Fibroblast of skin of abdomen (primary cell): Measurements from ENCODE around the gene ELP6.
"Not testable (repeated sequence)": the region's sequence is repeated elsewhere in the genome, so short reads cannot be mapped to it uniquely, and the experiment has no call there.

Experiments used
- DNase-seq: peaks from one replicate; pipeline ENCODE4 v3.0.0-alpha.2; 2013

The ELP6 gene

DNA sequence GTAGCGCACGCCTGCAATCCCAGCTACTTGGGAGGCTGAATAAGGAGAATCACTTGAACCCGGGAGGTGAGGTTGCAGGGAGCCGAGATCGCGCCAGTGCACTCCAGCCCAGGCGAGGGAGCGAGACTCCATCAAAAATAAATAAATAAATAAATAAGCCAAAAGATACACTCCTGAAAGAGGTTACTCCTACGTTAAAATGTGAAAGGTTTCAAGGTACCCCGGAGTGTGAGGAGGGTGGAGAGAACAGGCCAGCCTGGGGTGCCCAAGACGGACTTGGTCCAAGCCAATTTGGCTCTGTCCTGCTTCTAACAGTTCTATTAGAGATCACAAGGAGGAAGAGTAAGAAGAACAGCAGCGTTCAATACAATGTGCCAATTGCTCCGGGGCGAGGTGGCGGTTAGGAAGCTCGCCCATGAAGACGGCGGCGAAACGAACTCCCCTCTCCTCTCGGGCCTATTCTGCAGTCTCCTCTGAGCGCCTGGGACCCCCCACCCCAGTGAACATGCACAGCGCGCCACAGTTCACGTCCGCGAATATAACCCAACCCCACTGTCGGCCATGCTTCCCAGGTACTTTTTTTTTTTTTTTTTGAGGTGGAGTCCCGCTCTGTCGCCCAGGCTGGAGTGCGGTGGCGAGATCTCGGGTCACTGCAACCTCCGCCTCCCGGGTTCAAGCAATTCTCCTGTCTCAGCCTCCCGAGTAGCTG lies 942 bp downstream of the ELP6 start:
- DNase-seq: peak; percentile 14

DNA sequence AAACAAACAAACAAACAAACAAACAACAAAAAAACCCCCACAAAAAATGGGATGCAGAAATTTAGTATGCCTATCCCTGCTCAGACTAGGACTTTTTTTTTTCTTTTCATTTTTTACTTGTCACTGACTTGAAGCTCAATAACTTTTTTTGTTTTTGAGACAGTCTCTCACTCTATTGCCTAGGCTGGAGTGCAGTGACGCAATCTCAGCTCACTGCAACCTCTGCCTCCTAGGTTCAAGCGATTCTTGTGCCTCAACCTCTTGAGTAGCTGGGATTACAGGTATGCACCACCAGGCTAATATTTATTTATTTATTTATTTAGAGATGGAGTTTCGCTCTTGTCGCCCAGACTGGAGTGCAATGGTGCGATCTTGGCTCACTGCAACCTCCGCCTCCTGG lies 8.2 kb downstream of the ELP6 start:
- not testable (repeated sequence) for DNase-seq

DNA sequence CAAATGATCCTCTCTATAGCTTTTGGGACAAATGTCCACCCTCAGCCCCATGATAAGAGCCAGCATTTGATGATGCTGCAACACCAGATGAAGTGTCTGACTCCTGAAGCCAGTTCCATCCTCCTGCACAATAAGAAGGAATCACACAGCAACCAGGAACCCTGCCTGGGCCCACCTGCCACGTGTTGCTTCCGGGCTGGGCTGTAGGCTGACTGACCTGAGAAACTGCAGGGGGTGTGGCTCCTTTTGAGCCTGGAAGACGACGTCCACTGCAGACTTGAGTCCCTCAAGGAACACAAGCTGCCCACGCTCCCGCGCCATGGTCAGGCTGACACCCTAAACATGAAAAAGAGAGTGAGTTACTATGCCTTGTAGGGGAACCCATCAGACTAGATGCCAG lies 9.4 kb downstream of the ELP6 start:
- no peak for DNase-seq

DNA sequence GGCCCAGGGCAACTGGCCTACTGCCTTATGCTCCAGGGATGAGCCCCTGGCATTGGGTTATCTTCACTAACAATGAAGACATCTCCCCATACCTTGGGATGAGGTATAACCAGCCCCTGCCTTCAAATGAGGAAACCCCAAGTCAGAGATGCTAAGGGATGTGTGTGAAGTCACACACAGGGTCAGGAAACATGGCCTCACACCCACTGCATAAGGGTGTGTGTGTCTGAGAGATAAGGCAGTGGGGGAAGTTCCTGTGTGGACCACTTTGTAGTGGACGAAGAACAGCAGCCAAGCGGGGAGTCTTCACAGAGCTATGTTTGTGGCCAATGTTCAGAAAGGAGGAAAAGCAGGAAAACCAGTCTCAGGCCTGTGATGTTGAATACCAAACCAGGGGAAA lies 10.5 kb downstream of the ELP6 start:
- DNase-seq: no peak

DNA sequence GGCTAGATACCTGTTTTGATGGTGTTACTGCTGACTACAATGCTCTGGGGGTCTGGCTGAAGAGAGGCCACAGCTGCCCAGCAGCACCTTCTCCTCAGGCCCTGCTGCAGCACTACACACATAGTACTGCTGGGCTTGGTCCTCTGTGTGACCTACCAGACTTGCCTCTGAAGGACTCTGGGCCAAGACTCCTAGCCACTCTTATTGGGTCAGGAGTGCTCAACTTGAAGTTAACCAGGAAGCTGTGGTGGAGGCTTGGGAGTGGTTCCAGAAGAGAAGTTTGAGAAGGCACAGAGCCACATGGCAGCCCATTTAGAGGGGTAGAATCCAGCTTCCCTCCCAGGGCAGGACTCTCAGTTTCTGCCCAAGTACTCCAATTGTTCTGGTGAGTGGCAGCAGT lies 16.6 kb downstream of the ELP6 start:
- DNase-seq: no peak

DNA sequence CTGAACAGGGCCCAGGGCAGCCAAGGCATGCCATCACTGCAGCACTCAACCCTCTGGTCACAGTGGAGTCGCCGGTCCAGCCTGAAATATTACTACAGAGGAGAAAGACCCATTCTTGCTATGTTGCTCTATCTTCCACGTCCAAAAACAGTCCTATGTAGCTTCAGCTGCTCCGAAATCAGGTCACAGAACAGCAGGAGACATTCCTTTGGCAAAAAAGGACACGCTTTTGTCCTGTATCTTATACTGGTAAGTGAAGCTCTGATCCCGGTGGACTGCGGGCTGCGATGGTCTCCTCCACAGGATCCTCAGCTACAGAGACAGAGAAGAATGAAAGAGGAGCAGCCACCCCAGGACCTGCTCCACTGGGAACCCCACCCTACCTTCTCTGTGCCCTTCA lies 17.6 kb downstream of the ELP6 start:
- DNase-seq: no peak

DNA sequence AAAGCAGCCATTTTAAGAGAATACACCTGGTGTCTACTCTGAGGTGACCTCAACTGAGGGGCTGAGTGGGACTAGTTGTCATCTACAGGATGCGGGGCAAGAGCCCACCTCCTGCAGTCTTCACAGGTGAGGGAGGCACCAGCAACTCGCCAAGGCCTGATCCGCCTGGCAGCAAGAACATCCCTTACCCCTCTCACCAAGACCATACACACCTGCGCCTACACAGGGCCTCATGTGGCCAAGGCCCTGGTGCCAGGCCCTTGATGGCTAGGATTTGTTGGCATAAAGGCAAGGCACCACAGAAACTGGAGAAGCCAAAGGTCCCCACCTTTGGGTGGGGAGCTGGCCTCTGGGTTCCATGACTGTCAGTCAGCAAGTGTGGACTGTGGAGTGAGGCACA lies 18.4 kb downstream of the ELP6 start:
- no peak for DNase-seq

DNA sequence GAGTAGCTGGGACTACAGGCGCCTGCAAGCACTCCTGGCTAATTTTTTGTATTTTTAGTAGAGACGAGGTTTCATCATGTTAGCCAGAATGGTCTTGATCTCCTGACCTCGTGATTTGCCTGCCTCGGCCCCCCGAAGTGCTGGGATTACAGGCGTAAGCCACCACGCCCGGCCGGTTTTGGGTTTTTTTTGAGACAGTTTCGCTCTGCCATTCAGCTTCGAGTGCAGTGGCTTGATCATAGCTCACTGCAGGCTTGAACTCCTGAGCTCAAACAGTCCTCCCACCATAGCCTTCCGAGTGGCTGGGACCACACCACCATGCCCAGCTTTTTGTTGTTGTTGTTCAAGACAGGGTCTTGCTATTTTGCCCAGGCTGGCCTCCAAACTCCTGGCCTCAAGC lies 21.7 kb downstream of the ELP6 start:
- no peak for DNase-seq

DNA sequence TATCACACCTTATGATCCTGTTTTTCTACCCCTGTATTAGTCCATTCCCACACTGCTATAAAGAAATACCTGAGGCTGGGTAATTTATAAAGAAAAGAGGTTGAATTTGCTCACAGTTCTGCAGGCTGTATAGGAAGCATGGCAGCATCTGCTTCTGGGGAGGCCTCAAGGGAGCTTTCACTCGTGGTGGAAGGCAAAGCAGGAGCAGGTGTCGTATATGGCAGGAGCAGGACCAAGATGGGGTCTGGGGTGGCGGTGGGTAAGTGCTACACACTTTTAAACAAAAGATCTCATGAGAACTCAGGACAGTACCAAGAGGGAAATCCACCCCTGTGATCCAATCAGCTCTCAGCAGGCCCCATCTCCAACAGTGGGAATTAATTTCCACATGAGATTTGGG lies 22.3 kb downstream of the ELP6 start:
- no peak for DNase-seq

DNA sequence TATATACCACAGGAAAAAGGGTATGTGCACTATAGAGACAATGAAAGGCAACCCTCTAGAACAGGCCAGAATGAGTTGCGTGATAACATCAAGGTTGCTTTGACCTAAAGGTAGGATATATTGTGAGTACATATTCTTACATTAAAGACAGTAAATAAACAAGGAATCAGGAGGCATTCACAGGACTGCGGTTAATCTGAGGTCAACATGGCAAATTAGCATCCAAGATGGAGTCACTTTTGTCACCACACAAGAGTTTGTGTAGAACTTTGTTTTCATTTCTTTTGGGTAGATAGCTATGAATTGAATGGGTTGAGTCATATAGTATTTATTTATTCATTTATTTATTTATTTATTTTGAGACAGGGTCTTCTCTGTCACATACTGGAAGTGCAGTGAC lies 26.2 kb downstream of the ELP6 start:
- no peak for DNase-seq

DNA sequence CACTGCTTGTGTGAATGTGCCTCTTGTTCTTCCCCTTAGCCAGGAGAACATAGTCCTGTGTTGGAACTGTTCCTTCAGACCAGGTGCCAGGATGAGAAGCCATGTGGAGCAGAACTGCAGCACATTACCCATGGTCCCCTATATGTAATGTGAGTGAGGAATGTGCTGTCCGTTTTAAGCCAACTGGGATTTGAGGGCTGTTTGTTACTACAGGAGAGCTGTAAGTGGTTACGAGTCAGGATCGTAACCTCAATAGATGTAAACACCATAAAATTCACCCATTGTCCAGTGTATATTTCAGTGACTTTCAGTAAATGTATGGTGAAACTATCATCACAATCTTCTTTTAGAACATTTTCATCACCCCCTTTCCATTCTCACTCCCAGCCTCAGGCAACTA lies 27.7 kb downstream of the ELP6 start:
- DNase-seq: no peak

DNA sequence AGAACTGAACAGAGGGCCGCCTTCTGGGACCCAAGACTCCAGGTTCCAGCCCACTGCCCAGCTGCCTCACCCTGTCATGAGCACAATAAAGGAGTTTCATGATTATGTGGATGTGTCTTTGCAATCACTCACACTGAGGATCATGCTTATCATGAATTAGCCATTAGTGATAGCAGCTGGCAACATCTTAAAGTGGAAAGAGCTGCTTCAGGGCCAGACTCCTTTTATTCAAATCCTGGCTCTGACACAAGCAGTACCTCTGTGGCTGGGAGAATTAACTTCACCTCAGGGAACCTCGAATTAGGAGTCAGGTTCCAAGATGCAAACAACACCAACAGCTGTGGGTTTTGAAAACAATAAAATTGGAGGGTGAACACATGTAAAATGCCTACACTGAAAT lies 31.1 kb downstream of the ELP6 start:
- DNase-seq: no peak

DNA sequence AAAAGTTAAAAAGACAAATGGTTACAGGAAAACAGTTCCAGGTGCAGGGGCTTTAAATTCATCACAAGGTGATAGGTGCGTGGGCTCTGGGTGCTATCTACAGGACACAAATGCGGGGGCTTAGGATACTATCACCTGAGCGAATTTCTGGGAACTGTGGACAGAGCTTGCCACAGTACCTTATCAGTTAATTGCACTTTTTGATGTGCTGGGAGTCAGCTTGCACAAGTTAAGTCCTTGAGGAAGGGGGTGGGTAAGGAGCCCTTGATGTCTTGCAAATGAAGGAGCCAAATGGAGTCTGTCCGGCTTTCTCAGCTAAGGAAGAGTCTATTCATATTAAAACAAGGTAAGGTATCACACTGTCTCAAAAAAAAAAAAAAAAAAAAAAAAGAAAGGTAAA lies 31.7 kb downstream of the ELP6 start:
- DNase-seq: not testable (repeated sequence)

DNA sequence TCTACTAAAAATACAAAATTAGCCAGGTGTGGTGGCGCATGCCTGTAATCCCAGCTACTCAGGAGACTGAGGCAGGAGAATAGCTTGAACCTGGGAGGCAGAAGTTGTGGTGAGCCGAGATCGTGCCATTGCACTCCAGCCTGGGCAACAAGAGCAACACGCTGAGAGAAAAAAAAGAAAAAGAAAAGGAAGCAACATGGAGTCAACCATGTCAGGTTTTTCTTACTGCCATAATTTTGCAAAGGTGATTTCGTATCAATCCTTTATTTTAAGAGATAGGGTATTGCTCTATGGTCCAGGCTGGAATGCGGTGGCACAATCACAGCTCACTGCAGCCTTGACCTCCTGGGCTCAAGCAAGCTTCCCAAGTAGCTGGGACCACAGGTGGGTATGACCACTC lies 33.2 kb downstream of the ELP6 start:
- DNase-seq: not testable (repeated sequence)

DNA sequence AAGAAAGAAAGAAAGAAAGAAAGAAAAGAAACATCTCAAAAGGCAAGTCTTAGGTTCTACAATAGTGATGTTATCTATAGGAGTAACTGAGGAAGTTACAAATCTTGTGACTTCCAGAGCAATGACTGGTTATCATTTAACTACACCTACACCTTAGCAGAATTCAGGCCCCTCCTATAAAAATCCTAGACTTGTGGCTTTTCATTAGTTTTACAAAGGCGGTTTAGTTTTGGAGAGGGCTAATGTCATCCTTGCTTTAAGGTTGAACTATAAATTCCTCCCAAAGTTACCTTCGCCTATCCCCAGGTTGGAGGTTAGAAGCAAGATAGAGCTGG lies 33.7 kb downstream of the ELP6 start:
- no peak for DNase-seq

DNA sequence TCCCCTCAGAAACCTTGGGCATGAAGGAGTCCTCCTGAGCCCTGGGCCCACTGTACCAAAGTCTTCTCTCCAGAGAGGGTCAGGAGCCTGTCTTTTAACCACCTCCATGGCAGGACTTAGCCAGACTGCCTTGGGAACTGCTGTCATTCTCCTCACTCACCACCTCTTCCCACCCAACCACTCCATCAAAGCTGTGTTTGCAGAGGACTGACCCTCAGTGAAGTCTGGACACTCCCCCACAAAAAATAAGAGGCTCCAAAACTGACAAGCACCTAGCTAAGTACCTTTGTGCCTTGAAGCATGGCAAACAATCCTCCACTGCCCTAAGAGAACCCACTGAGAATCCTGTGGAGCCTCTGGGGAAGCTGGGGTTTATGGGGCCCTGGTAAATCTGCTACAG lies 35.5 kb downstream of the ELP6 start:
- no peak for DNase-seq

DNA sequence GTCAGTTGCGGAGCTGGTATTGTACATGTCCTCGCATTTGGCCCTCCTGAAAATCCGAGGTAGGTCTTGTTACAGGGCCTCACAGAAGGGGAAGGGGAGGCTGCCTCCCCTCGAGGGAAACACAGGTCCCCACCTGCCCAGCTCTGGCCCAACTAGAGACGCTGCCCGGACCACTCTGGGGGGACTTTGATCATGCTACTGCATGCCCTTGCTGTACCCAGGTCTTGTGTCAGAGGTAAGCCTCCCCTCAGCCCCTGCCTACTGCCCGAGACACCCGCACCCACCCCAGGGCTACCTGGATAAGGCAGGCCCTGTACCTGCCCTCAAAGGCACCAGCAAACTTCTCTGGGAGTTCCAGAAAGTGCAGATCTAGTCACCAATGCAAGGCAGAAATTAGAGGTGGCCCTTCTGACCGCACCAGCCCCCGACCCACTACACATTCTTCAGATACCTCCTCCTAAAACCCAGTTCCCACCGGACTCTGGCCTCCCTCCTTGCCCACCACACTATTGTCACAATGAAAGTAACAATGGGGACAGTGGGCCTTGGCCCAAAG lies 36.8 kb downstream of the ELP6 start:
- no peak for DNase-seq

DNA sequence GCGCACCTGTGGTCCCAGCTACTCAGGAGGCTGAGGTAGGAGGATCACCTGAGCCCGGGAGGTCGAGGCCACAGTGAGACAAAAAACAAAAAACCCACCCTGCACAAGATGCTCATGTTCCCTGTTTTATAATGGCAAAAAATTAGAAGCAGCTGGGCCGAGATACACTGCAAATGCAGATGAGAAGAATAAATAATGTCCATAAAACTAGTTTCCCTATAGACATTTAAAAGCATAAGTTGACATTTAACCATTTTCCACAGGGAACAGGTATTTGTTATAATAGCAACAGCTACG lies 37.2 kb downstream of the ELP6 start:
- no peak for DNase-seq

DNA sequence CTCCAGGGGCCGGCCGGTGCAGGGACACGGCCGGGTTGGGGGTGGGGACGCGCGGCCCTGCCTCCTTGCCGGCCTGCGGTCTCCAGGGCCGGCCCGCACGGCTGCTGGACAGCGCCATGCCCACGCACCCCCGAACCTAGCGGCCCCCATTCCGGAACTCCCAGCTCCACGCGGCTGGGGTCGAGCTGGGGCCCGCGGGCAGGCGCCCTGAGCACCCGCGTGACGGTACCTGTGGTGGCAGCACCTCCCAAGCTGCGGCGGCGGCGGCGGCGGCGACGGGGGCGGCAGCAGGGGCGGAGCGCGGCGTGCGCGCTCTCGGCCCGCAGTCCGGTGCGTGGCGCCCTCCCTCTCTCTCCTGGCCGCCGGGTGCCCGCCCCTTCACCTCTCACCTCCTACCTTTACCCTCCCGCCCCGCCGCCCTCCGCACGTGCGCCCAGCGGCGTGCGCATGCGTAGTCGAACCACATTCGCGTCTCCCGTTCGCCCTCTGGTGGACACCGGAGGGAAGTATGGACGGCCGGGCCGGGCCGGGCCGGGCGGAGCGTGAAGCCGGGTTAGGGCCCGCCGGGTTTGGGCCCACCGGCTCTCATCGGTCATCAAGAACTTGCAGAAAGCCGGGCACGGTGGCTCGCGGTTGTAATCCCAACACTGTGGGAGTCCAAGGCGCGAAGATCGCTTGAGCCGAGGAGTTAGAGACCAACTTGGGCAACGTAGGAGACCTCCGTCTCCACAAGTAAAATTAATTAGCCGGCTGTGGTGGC lies 37.8 kb downstream of the ELP6 start, which contains the start of gene SCAP:
Gene SCAP, minus strand, starts transcription at position 372 of the 760 bp plus-strand sequence. CDS start 32,948 bp downstream, outside the sequence.
- DNase-seq: peak; percentile 73

DNA sequence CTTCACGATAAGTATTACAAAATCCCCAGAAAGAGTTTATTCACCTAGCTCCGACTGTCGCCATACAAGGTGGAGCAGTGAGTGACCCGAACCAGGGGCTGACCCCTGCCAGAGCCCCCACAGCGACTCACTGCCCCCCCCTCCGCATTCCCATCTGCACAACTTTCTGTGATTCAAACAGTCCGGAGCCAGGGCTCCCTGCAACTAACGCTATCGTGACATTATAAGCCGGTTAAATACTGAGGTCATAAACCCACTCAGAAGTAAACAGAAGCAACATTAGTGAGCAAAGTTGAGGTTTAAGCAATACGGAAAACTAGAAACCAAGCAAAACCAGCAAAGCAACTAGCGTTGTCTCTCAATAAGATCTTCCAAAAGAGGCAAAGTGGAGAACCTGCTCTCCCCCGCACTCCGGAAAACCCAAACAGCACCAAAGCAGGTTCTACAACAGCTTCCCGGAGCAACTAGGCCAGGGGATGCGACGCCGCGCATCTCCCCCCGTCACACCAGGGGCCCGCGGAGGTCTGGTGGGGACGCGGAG lies 38.4 kb downstream of the ELP6 start:
- DNase-seq: no peak

DNA sequence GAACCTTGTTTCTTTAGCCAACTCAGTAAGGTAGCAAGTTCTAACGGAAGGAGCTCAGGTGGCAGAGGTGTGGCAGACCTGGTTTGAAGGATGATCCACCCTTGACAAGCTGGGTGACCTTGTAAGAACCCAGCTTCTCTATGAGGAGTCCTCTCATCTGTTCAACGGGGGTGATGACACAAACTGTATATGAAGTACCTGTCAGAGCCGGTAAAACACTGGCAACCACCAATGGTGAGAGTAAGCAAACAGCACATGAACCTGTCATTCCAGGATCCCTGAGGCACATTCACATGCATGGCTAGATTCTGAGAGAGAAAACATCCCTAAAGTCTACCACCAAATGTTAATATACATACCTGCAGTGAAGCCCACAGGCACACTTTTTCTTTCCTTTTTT lies 40.1 kb downstream of the ELP6 start:
- DNase-seq: no peak

DNA sequence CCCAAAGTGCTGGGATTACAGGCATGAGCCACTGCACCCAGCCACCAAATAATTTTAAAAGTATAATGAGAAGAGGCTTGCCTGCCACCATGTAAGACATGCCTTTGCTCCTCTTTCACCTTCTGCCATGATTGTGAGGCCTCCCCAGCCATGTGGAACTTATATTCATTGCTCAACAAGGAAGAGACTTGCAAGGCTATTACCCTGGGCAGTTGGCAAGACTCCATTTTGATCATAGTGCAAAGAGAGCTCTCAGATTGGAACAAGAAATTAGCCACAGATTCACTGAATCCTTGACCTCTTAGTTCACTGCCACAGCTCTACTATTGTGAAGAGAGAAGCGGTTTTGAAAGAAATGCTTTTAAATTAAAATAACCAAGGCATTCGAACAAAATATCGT lies 43.9 kb downstream of the ELP6 start:
- no peak for DNase-seq

DNA sequence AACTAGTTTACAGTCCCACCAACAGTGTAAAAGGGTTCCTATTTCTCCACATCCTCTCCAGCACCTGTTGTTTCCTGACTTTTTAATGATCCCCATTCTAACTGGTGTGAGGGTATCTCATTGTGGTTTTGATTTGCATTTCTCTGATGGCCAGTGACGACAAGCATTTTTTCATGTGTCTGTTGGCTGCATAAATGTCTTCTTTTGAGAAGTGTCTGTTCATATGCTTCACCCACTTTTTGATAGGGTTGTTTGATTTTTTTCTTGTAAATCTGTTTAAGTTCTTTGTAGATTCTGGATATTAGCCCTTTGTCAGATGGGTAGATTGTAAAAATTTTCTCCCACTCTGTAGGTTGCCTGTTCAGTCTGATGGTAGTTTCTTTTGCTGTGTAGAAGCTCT lies 45.2 kb downstream of the ELP6 start:
- DNase-seq: not testable (repeated sequence)

DNA sequence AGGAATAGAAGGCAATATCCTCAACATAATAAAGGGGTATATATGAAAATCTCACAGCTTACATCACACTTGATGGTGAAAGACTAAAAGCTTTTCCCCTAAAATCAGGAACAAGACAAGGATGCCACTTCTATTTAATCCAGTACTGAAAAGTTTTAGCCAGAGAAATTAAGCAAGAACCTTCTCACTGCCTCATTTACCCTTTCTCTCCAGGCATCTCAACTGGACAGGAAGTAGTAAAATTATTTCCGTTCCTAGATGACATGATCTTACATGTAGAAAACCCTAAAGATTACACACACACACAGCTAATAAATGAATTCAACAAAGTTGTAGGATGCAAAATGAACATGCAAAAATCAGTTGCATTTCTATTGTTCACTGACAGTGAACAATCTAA lies 48.9 kb downstream of the ELP6 start:
- no peak for DNase-seq
